ENCODE data around the gene FADS6. TPM values are rescaled to one million over a fixed set of nuclear protein-coding genes. Genes with fewer than 3 reads are reported as not detected.

FADS6 gene
- total RNA-seq, 2 experiments from 2014 or later: not detected

DNA sequence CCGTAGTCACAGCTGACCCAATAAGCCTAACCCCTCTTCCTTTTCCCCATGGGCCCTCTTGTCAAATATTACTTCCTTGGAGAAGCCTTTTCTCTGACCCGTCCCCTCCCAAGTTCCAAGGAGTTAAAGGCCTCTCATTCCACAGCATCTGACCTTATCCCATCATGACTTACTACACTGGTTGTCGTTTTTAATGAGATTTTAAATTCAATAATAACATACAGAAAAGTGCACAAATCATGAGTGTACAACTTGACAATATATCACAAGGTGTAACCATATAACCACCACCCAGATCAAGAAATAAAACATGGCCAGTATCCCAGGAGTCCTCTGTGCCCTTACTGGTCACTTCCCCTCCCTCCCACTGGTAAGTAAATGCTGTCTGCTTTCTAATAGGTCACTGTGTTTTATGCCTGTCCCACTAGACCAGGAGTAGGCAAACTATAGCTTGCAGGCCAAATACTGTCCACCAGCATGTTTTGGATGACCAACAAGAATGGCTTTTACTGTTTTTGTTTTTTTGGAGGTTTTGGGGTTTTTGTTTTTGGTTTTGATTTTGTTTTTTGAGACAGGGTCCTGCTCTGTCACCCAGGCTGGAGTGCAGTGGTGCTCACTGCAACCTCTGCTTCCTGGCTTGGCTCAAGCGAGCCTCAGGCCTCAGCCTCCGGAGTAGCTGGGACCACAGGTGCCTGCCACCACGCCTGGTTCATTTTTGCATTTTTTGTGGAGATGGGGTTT, 19.4 kb downstream of the FADS6 start:
- ChIA-PET CTCF (interaction anchor here (0.8 to 1.6 kb wide), 3 partner anchors 12 to 31 kb away, joined by 3 to 9 read pairs (median 9); partner anchors contain the start of gene GRIN2C), POLR2A (interaction anchor here (0.7 to 1.9 kb wide), 17 partner anchors 12 to 981 kb away, joined by 3 to 17 read pairs (median 5); partner anchors contain the start of genes GGA3, HID1, MIF4GD and MRPL58)
- ATAC-seq (ENCODE audit: poor library complexity) (no peak), DNase-seq (no peak)
- Mint-ChIP-seq H3K9me3 (no peaks in the 10 kb centered on the region), H3K27ac (peak overlapping the region; percentile 92), H3K4me1 (ENCODE audit: low read depth) (peaks cover 24% of the 10 kb centered on the region), H3K27me3 (no peaks in the 10 kb centered on the region), H3K4me3 (peak overlapping the region; percentile 90), H3K36me3 (ENCODE audit: low read depth) (peaks cover 5% of the 10 kb centered on the region)
- Histone ChIP-seq H3K9me3 (ENCODE audit: control insufficient read depth in 1 of 2, insufficient read depth in 1 of 2, low read length in 2 of 2) (no peaks in the 10 kb centered on the region), H3K27me3 (ENCODE audit: control insufficient read depth in 1 of 2, insufficient read depth in 2 of 2, low read length in 2 of 2) (no peaks in the 10 kb centered on the region), H3K36me3 (ENCODE audit: insufficient read depth, low read length) (peaks cover 3% of the 10 kb centered on the region), H3K4me1 (ENCODE audit: insufficient read depth, low read length) (peaks cover 25% of the 10 kb centered on the region), H3K27ac (ENCODE audit: low read depth in 1 of 2, low read length in 2 of 2) (peak overlapping the region; percentile 89 to 92), H3K4me3 (ENCODE audit: low read length) (peak overlapping the region; percentile 67)
- intact Hi-C loops (cut with DNase I, micrococcal nuclease): loop anchor here (2.0 to 5.0 kb wide), 3 partner anchors 21 to 388 kb away; partner anchors contain the start of genes GGA3 (in 1 of the 2), MRPS7 (in 1 of the 2) and NAT9 (in 1 of the 2)
- TF ChIP-seq, protein P1, sequence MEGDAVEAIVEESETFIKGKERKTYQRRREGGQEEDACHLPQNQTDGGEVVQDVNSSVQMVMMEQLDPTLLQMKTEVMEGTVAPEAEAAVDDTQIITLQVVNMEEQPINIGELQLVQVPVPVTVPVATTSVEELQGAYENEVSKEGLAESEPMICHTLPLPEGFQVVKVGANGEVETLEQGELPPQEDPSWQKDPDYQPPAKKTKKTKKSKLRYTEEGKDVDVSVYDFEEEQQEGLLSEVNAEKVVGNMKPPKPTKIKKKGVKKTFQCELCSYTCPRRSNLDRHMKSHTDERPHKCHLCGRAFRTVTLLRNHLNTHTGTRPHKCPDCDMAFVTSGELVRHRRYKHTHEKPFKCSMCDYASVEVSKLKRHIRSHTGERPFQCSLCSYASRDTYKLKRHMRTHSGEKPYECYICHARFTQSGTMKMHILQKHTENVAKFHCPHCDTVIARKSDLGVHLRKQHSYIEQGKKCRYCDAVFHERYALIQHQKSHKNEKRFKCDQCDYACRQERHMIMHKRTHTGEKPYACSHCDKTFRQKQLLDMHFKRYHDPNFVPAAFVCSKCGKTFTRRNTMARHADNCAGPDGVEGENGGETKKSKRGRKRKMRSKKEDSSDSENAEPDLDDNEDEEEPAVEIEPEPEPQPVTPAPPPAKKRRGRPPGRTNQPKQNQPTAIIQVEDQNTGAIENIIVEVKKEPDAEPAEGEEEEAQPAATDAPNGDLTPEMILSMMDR (IDR thresholded peaks at IDR 0.05): no peak

DNA sequence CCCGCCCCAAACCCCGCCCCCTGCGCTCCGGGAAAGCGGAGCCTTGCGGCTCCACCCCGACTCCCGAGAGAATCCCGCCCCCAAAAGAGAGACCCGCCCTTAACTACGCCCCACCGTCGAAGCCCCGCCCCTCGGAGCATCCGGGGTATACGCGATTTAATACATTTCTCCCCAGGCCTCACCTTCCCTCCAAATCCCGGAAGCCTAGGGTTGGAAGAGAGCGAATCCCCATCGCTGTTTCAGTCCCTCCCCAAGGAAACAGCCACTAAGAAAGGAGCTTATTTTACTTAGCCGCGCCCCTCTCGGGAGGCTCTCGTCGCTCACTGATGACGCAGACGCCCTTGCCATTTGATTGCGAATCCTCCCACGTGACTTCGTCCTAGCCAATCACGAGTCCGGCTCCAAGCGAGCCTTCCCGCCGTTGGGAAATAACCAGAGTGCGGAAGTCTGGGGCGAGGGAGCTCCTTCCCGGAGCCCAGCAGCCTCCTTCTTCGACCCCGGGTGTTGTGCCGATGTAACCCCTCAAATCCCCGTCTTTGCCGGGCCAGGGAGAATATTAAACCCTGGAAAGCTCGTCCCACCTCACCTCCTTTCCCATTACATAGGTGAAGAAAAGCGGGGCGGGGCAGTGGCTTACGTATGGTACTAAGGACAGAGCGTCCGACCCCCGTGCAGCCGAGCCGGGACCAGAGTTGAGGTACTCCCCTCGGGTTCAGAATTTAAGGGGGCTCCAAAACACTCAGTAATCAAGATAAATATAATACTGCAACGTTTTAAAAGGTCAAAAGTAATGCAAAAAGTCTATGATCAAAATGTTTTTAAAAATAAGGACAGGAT, 20.2 kb downstream of the FADS6 start:
- H3K27me3 Mint-ChIP-seq: no peaks in the 10 kb centered on the region
- H3K4me1 Mint-ChIP-seq (ENCODE audit: low read depth): peaks cover 24% of the 10 kb centered on the region
- no peaks in the 10 kb centered on the region for H3K9me3 Mint-ChIP-seq
- peaks cover 5% of the 10 kb centered on the region for H3K36me3 Mint-ChIP-seq (ENCODE audit: low read depth)
- Histone ChIP-seq H3K36me3 (ENCODE audit: insufficient read depth, low read length) (peaks cover 3% of the 10 kb centered on the region), H3K27me3 (ENCODE audit: control insufficient read depth in 1 of 2, insufficient read depth in 2 of 2, low read length in 2 of 2) (no peaks in the 10 kb centered on the region), H3K4me3 (ENCODE audit: low read length) (peak overlapping the region; percentile 67), H3K4me1 (ENCODE audit: insufficient read depth, low read length) (peaks cover 25% of the 10 kb centered on the region), H3K9me3 (ENCODE audit: control insufficient read depth in 1 of 2, insufficient read depth in 1 of 2, low read length in 2 of 2) (no peaks in the 10 kb centered on the region), H3K27ac (ENCODE audit: low read depth in 1 of 2, low read length in 2 of 2) (peak overlapping the region; percentile 89 to 92)
- ChIA-PET CTCF (interaction anchor here (0.7 to 1.6 kb wide), 4 partner anchors 11 to 137 kb away, joined by 3 to 9 read pairs (median 6); partner anchors contain the start of gene GRIN2C), POLR2A (interaction anchor here (0.5 to 1.9 kb wide), 32 partner anchors 11 to 982 kb away, joined by 3 to 17 read pairs (median 4); partner anchors contain the start of genes CD300LD, GGA3, GRIN2C and HID1)
- peak overlapping the region; percentile 90 for H3K4me3 Mint-ChIP-seq
- peak; percentile 94 for ATAC-seq (ENCODE audit: poor library complexity)
- peak overlapping the region; percentile 92 for H3K27ac Mint-ChIP-seq
- peak; percentile 98 to 100 (median 99) for DNase-seq
- TF ChIP-seq, protein P1 (IDR thresholded peaks at IDR 0.05): no peak
- intact Hi-C loops (cut with DNase I, micrococcal nuclease): loop anchor here (2.0 to 5.0 kb wide), 3 partner anchors 20 to 389 kb away; partner anchors contain the start of genes GGA3 (in 1 of the 2), MRPS7 (in 1 of the 2) and NAT9 (in 1 of the 2)
